Panc1 (cell line): ENCODE measurements around the gene COL6A2.

Experiments
- CTCF ChIP-seq: fragments of 450-650 bp; IDR thresholded peaks from 2 replicates; pipeline ENCODE4 v1.5.1; 2017; ENCODE audit warnings: mild to moderate bottlenecking
- POLR2AphosphoS5 ChIP-seq: IDR thresholded peaks from 2 replicates; pipeline ENCODE4 v1.6.1; 2012; ENCODE audit warnings: mild to moderate bottlenecking, low read depth, low read length, moderate library complexity
- REST ChIP-seq, 2 experiments: IDR thresholded peaks; 2 replicates each; pipeline ENCODE4 v1.6.1; 2011 to 2012; ENCODE audit warnings: low read depth in 2 of 2, control low read depth in 1 of 2, low read length in 1 of 2, mild to moderate bottlenecking in 1 of 2, moderate library complexity in 1 of 2; ENCODE audit not compliant: insufficient read depth in 1 of 2
- SIN3A ChIP-seq: IDR thresholded peaks from 2 replicates; pipeline ENCODE4 v1.6.1; 2012; ENCODE audit warnings: low read depth, mild to moderate bottlenecking, low read length, moderate library complexity, borderline replicate concordance; ENCODE audit not compliant: insufficient read depth

GRCh38 chr21:46135782-46136395 lies 38.0 kb downstream of the COL6A2 start:
- TF ChIP-seq CTCF (no peak), POLR2AphosphoS5 (no peak), REST (IDR thresholded peaks at IDR 0.05; ENCODE audit: insufficient read depth in 1 of 2, low read depth in 2 of 2, low read length in 1 of 2) (no peak), SIN3A (no peak)
